ENCODE data around the gene CD300A. TPM values are rescaled to one million over a fixed set of nuclear protein-coding genes. Genes with fewer than 3 reads are reported as not detected.

CD300A gene
- total and polyA plus RNA-seq, 2 donors (not counting 3 experiments of a cell fraction or from before 2014, with no cell fraction given) = not detected

DNA sequence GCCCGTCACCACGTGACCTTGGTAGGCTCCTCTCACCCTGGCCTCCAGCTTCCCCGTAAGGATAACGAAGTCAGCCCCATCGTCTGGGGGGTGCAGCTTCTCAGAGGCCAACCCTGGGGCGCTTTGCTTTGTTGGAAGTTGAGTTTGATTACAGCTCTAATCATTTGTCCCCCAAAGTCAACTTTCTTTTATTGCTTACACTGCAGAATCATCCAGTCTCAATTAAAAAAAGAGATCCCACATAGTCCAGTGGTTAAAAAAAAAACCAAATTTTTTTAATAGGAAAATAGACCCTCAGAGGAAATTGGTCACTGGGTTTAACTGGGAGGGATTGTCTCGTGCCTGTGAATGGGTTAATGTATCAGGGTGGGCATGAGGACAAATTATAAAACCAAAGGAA lies 42.3 kb upstream of the CD300A start:
- no peaks in the 10 kb centered on the region for H3K9me3 ChIP-seq (replicated peaks; ENCODE audit: control insufficient read depth, insufficient read depth, low read length)
- H3K36me3 ChIP-seq (ENCODE audit: control insufficient read depth in 2 of 2, extremely low read depth in 1 of 2, insufficient read depth in 2 of 2, low read length in 2 of 2) = no peaks in the 10 kb centered on the region
- H2AFZ ChIP-seq (ENCODE audit: low read depth, low read length) = no peak overlapping the region
- H3K4me1 ChIP-seq (ENCODE audit: control insufficient read depth, extremely low read depth, insufficient read depth, low read length) = no peaks in the 10 kb centered on the region
- no peaks in the 10 kb centered on the region for H3K27me3 ChIP-seq (ENCODE audit: control insufficient read depth in 2 of 2, insufficient read depth in 2 of 2, low read length in 2 of 2)
- POLR2A ChIA-PET = no interaction called here
- dilution Hi-C loops (cut with MboI; ENCODE audit: extremely low pct_ligation_motif_present, low sequenced_read_pairs) = no loop called here
- no peaks in the 10 kb centered on the region for H3K9me1 ChIP-seq (replicated peaks; ENCODE audit: control insufficient read depth, extremely low read depth, insufficient read depth, low read length)
- TF ChIP-seq POLR2AphosphoS5 (IDR thresholded peaks at IDR 0.05; ENCODE audit: insufficient read depth, low read depth, low read length) (no peak), GATA2 (IDR thresholded peaks at IDR 0.05; ENCODE audit: insufficient read depth, insufficient read length, low read depth, low read length) (no peak), EZH2 (IDR thresholded peaks at IDR 0.05; ENCODE audit: borderline replicate concordance, low read depth, low read length, severe bottlenecking) (no peak), FOS (IDR thresholded peaks at IDR 0.05; ENCODE audit: borderline replicate concordance, insufficient read depth, low read length) (no peak), POLR2A (IDR thresholded peaks at IDR 0.05; ENCODE audit: low read depth, low read length) (no peak), JUN (IDR thresholded peaks at IDR 0.05; ENCODE audit: borderline replicate concordance, insufficient read depth, insufficient read length, low read depth) (no peak), MYC (IDR thresholded peaks at IDR 0.05; ENCODE audit: low read depth, low read length) (no peak)
- H3K4me2 ChIP-seq (ENCODE audit: insufficient read depth, low read length) = no peak overlapping the region
- no peaks in the 10 kb centered on the region for H3K79me2 ChIP-seq (ENCODE audit: control insufficient read depth, insufficient read depth, low read length)
- CTCF ChIA-PET = interaction anchor here (1.0 kb wide), 1 partner anchor 14 kb away, joined by 3 read pairs; no protein-coding TSS in a partner anchor
- no TSS peak for BruUV-seq (replicated peaks)
- H4K20me1 ChIP-seq (replicated peaks; ENCODE audit: control insufficient read depth, extremely low read depth, insufficient read depth, low read length) = no peaks in the 10 kb centered on the region
- FAIRE-seq (no peak), DNase-seq (ENCODE audit: low read depth, low spot score) (no peak)
- H3K9ac ChIP-seq (replicated peaks; ENCODE audit: extremely low read depth, insufficient read depth, low read length) = no peak overlapping the region
- H3K27ac ChIP-seq (ENCODE audit: insufficient read depth, low read depth, low read length) = no peak overlapping the region
- intact Hi-C loops (cut with micrococcal nuclease) = no loop called here
- no peak overlapping the region for H3K4me3 ChIP-seq (replicated peaks in 1 of 3; ENCODE audit: insufficient read depth in 1 of 3, low read depth in 1 of 3, low read length in 3 of 3)

DNA sequence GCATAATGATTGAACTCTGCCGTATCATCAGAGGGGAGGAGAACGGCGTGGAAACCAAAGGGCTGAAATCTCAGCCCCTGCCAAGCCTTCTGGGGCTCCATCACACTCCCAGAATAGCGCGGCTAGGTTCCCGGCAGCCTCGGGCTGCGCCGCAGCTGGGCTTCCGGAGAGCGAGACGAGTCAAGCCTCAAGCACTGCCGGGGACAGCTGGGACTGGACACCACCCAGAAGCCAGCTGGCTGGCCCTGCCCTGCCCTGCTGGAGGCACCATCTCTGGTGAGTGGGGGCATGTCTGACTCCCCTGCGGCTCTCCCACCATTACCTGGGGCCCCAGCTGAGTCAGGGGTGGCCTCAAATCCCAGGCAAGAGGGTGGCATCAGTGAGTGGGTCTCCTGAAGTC lies 41.8 kb upstream of the CD300A start:
- Histone ChIP-seq H4K20me1 (replicated peaks; ENCODE audit: control insufficient read depth, extremely low read depth, insufficient read depth, low read length) (no peaks in the 10 kb centered on the region), H3K36me3 (ENCODE audit: control insufficient read depth in 2 of 2, extremely low read depth in 1 of 2, insufficient read depth in 2 of 2, low read length in 2 of 2) (no peaks in the 10 kb centered on the region), H3K9me1 (replicated peaks; ENCODE audit: control insufficient read depth, extremely low read depth, insufficient read depth, low read length) (no peaks in the 10 kb centered on the region), H3K27me3 (ENCODE audit: control insufficient read depth in 2 of 2, insufficient read depth in 2 of 2, low read length in 2 of 2) (peaks cover under 1 to 3% of the 10 kb centered on the region in 2 experiments), H3K9ac (replicated peaks; ENCODE audit: extremely low read depth, insufficient read depth, low read length) (no peak overlapping the region), H3K79me2 (ENCODE audit: control insufficient read depth, insufficient read depth, low read length) (no peaks in the 10 kb centered on the region), H3K4me2 (ENCODE audit: insufficient read depth, low read length) (no peak overlapping the region), H2AFZ (ENCODE audit: low read depth, low read length) (no peak overlapping the region), H3K4me3 (replicated peaks in 1 of 3; ENCODE audit: insufficient read depth in 1 of 3, low read depth in 1 of 3, low read length in 3 of 3) (no peak overlapping the region), H3K4me1 (ENCODE audit: control insufficient read depth, extremely low read depth, insufficient read depth, low read length) (no peaks in the 10 kb centered on the region), H3K27ac (ENCODE audit: insufficient read depth, low read depth, low read length) (no peak overlapping the region), H3K9me3 (replicated peaks; ENCODE audit: control insufficient read depth, insufficient read depth, low read length) (no peaks in the 10 kb centered on the region)
- dilution Hi-C loops (cut with MboI; ENCODE audit: extremely low pct_ligation_motif_present, low sequenced_read_pairs) = no loop called here
- no TSS peak for BruUV-seq (replicated peaks)
- FAIRE-seq (no peak), DNase-seq (ENCODE audit: low read depth, low spot score) (no peak)
- no peak for TF ChIP-seq EZH2 (IDR thresholded peaks at IDR 0.05; ENCODE audit: borderline replicate concordance, low read depth, low read length, severe bottlenecking)
- no peak for TF ChIP-seq MYC (IDR thresholded peaks at IDR 0.05; ENCODE audit: low read depth, low read length)
- no peak for TF ChIP-seq MAX (IDR thresholded peaks at IDR 0.05; ENCODE audit: insufficient read depth, insufficient read length)
- TF ChIP-seq POLR2AphosphoS5 (IDR thresholded peaks at IDR 0.05; ENCODE audit: insufficient read depth, low read depth, low read length) = no peak
- no peak for TF ChIP-seq GATA2 (IDR thresholded peaks at IDR 0.05; ENCODE audit: insufficient read depth, insufficient read length, low read depth, low read length)
- TF ChIP-seq FOS (IDR thresholded peaks at IDR 0.05; ENCODE audit: borderline replicate concordance, insufficient read depth, low read length) = no peak
- intact Hi-C loops (cut with micrococcal nuclease) = no loop called here
- POLR2A ChIA-PET = no interaction called here
- CTCF ChIA-PET = no interaction called here

Measured in endothelial cell of umbilical vein (primary cell).